LNCAP (cell line): ENCODE results near the gene SMYD2.

Source experiments
- TF ChIP-seq, protein P1 (sequence below): fragments of 450-650 bp; IDR thresholded peaks from 2 replicates; pipeline ENCODE4 v1.5.1; 2017; ENCODE audit warnings: mild to moderate bottlenecking

SMYD2 gene

DNA sequence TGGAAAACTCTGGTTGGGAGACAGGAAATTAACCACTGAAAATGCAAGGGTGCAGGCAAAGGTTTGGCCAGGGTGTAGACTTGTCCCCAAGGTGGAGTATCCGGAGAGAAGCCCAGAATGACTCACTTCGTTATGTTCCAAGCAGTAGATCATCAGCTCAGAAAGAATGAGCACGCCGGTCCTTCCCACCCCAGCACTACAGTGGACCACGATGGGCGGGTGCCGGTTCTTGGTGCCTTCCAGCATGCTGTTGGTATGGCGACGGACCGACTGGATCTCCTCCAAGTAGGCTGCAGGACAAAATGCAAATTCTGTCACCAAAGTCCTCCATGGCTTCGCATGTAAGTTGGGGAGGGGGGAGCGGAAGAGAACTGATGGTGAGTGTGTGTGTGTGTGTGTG is 83.4 kb downstream of the SMYD2 start:
- TF ChIP-seq, protein P1, sequence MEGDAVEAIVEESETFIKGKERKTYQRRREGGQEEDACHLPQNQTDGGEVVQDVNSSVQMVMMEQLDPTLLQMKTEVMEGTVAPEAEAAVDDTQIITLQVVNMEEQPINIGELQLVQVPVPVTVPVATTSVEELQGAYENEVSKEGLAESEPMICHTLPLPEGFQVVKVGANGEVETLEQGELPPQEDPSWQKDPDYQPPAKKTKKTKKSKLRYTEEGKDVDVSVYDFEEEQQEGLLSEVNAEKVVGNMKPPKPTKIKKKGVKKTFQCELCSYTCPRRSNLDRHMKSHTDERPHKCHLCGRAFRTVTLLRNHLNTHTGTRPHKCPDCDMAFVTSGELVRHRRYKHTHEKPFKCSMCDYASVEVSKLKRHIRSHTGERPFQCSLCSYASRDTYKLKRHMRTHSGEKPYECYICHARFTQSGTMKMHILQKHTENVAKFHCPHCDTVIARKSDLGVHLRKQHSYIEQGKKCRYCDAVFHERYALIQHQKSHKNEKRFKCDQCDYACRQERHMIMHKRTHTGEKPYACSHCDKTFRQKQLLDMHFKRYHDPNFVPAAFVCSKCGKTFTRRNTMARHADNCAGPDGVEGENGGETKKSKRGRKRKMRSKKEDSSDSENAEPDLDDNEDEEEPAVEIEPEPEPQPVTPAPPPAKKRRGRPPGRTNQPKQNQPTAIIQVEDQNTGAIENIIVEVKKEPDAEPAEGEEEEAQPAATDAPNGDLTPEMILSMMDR = no peak

DNA sequence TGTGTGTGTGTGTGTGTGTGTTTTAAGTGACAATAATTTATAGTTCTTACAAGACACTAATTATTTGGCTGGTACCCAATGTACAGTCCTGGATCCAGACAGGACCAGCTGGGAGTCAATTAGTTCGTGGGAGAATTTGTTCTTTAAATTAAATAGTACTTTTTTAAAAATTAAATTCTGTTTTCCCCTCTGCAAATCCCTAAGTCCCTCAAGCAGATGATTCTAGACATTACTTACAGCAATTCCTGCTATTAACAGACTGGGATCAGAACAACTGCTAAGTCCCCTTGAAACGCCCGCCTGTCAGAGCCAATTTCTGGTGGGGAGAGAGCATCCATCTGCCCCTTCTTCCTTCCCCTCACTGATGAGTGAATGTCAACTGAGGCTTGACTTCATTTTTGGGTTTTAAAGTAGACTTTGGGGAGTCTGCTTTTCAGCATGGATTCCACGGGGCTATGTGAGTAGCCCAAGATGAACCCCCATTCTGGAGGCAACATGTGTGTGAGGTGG is 83.9 kb downstream of the SMYD2 start:
- TF ChIP-seq, protein P1 = no peak

DNA sequence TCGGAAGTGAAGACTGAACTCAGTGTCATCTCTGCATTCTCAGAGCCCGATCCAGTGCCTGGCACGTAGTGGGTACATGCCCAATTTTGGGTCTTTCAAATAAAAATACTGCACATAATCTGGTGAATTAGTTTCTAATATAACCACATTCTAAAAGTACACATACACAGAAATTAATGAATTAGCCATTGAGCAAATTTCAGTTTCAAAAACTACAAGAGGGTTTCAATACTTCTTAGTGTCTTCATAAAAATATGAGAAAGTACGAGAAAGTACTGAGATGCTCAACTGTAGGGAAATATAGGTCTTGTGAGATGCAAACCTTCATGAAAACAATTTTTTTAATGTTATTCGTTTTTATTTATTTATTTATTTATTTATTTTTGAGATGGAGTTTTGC is 86.9 kb downstream of the SMYD2 start:
- TF ChIP-seq, protein P1 = no peak

DNA sequence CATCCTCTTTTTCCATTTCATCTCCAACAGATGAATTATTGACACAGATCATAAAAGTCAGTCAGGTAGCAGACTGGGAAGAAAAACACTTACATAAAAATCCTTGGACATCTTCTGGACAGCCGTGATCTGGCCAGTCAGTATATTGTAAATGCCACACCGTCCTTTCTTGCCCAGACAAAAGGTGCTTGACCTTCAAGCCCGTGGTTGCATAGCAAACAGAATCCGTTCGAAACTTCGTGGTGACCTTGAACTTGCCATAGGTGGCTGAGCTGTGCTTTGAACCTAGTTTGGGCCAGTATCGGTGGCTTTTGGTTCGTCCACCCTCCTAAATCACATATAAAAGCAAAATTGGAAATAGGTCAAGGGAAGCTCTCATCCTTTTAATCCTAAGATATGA is 88.4 kb downstream of the SMYD2 start:
- TF ChIP-seq, protein P1 = no peak

DNA sequence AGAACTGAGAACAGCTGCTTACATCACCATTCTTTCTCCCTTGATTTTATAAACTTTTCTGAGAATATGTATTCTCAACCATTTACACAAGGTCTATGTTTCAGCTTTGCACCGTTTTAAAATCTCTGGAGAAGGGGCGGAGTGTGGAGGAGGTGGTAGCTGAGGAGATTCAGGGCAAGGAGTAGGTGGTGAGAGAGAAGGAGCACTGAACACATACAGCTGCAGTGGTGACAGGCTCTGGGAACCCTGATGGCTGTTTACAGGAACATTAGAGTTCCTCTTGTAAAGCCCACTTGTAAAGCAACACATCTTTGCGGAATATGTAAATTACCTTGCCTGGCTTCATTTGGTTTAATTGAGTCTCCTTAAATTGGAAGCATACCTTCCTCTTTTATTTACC is 89.7 kb downstream of the SMYD2 start:
- TF ChIP-seq, protein P1 = no peak

DNA sequence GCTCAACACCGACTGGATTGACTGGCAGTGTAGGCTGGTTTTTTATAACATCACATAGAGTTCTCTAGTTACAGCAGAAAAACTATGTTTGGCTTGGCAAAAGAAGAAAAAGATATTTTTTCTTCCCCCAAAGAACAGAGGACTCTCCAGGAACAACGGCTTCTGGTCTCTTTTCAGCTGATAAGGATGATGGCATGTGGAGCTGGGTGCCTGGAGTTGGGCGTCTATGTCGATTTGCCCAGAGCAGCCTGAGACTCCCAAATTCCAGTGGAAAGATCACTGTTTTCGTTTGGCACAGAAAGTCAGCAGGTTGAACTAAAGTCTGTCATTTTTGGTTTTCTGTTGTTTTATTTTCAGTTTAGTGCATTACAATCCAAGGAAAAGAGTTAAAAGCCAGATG is 91.1 kb downstream of the SMYD2 start:
- TF ChIP-seq, protein P1 = no peak

DNA sequence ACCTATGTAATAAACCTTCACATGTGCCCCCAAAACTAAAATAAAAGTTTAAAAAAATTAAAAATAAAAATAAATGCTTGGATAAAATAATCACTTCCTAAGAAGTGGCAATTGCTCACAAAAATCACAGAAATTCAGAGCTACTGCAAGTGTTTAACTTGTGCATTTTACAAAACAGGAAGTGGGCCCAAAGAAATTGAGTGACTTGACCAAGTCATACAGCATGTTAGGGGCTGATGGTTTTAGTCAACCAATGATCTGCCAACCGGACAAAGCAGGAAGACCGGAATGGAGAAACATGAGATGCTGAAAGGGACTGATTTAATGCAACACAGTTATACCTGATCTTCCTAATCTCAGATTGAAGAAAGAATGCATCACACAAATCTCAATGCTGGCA is 96.5 kb downstream of the SMYD2 start:
- TF ChIP-seq, protein P1 = no peak

DNA sequence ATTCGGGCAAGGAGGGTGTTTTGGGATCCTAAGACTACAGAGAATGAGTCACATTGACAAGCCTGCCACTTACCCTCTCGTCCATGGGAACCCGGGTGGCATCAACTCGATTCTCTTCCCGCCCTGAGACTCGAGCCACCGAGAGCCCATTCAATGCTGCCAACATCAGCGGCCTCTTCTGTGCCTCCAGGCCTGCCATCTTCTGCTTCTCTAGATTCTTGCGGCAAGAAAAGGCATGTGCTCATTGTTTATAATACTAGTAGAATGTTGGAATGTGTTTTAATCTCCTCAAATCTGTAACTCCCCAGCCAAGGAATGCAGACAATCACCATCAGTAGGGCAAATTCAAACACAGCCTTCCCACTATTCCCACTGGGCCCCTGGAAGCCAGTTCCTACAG is 96.9 kb downstream of the SMYD2 start:
- TF ChIP-seq, protein P1 = no peak
